NCI-H146 treated with DMSO at 0.1 percent for 48 hours (cell line): Measurements from ENCODE around the gene MCRIP2.

ENCODE experiments used
- DNase-seq: peaks from one replicate; lab custom pipeline; 2025; ENCODE audit not compliant: unreplicated experiment; lab: John Stamatoyannopoulos, UW

Gene MCRIP2

DNA sequence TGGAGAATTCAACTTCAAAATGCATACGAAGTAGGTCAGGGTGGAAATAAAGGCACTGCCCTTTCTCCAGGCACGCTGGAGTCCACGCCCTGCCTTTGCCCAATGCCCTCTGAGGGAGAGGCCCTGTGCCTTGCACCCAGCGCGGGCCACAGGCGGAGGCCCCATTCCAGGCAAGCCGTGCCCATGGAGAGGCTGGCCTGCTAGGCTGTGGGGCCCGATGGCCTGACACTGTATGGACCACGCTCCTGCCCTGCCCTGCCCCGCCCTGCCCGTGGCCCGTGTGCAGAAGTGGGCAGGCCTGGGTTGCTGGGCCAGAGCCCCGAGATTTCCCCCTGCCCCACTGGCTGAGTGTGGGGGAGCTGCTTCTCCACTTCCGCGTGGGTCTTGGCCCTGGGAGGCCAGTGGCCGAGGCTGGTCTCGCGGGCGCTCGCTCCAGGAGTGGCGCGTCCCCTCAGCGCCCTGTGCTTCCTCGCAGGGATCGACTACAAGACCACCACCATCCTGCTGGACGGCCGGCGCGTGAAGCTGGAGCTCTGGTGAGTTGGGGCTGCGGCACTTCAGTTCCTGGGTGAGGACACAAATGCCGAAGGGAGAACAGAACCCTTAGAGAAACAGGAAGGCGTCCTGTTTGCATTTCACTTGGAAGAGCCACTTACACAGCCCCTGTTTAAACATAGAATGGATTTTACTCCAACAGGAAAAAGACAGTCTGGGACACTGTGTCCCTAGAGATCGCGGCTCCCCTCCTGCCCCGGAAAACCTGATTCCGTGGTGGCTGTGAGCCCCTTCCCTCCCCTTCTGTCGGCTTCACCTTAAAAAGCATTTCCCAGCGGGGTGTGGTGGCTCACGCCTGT is 24.7 kb upstream of the MCRIP2 start:
- DNase-seq, result no peak

DNA sequence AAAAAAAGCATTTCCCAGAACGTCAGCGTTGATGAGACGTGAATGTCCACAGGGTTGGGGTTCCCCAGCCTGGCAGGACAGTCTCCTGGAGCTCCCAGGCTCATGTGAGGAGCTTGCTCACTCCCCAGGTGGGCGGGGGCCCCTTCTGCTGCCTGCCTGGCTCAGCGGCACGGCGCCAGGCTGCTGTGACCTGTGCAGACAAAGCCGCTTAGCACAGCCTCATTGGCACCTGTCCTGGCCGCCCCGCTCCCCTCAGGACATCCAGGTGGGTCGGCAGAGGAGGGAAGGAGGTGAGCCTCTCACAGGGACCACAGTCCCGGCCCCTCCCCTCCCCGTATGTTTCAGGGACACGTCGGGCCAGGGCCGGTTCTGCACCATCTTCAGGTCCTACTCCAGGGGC is 23.8 kb upstream of the MCRIP2 start:
- DNase-seq, result no peak

DNA sequence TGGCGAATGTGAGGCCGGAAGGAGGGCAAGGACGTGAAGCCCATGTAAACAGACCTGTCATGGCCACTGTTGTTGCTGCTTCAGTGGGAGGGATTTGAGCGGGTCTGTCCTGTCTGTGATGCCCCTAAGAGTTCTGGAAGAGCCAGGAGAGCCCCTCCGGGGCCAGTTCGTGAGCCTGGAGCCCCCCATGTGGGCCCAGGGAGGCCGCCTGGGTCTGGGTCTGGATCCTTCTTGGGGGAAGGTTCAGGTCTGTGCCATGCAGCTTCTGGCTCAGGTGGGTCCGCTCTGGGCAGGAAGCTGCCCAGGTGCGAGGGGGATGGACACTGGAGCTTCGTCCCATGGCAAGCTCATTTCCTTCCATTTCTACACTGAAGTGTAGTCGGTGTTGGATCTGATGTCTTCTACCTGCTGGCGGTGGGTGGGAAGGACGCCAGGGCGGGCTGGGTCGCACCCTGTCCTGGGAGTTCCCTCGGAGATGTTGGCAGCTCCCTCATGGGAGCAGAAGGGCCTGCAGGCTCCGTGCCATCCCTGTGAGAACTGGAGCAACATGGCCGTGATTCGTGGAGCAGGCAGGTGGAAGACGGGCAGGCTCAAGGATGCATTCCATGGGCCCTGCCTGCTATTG is 22.0 kb upstream of the MCRIP2 start:
- DNase-seq, result no peak

DNA sequence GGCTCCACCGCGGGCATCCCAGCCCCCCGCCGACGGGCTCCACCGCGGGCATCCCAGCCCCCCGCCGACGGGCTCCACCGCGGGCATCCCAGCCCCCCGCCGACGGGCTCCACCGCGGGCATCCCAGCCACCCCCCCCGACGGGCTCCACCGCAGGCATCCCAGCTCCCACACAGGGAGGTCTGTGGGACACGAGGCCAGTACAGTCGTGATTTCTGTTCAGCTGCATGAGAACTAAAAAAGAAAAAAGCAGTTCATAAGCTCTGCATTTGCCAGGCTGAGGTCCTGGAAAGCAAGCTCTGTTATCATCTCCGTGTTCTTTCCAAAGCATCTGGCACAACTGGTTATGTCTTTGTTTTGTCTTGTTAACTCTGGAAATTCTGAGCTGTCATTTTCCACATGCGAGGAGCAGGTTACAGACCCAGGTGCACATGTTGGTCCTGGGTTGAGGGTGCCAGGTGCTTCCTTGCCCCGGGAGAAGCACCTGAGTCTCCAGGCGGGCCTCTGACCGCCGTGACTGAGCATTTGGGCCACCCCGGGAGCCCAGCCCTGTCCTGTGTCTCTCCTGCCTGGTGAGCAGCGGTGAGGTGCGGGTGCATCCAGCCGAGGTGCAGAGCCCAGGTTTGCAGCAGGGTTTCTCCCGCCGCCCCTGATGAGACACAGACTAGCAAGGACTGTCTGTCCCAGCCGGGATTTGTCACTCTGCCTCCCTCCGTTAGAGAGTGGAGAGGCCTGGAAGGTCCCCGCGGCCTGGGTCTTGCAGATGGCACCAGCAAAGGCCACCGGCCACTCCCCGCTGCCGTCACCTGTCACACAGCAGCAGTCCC is 20.7 kb upstream of the MCRIP2 start:
- no peak for DNase-seq

DNA sequence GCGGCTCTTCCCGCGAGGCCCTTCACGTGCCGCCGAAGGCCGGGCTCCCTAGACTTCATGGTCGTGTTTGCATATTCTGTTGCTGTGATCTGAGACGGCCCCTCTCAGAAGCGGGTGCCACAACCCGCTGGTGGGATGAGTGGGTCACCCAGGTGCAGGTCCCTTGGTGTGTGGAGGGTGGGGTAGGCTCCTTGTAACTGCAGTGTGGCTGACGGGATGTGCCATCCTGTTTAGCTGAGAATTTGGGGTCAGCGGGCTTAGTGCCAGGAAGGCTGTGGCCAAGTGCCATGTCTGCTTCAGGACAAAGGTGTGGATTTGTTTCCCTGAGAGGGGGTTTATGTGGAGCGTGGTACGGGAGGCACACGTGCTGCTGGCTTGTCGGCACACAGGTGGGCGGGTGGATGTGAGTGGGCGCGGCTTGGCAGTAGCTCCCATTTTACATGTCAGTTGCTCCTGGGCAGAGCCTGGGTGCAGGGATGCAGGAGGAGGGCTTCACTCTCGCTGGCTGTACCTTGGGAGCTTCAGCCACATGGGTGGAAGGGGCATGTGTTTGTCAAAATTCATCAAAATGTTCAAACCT is 20.0 kb upstream of the MCRIP2 start:
- DNase-seq, result no peak

DNA sequence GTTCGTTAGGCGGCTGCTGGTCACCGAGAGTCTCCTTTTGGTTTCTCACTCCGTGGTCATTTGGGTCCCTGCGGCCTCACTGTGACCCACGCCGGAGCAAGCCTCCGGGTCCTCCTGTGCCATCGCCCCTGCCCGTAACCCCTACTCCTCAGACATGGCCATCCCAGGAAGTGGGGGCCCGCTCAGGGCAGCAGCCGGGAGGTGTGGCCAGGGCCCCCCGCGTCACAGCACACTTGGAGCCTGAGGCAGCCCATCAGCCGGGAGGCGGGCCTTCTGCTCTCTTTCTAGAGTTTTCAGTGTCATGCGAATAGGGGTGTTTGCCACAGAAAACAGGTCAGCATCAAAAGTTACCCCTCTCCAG is 18.7 kb upstream of the MCRIP2 start:
- no peak for DNase-seq

DNA sequence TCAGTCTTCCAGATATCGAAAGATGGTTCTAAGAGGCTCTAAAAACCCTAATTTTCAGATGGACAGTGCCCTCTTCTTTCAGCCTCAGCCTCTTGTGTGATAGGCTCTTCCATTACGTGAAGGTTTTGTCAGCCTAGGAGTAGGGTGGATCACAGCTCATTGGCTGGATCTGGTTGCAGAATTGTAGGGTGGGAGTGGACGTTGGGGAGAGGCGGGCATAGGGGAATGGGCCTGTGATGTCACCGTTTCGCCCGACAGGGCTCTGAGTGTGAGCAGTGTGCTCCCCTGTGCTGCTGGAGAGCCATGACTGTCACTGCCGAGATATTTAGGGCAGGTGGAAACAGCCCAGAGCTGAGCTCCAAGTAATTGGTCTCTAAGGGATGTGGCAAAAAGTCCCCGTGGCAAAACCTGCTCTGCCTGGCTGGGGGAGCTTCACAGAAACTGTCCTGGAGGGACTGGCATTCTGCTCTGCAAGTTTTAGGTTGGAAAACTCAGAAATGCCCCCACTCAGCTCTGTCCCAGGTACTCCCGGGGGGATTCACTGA is 17.0 kb upstream of the MCRIP2 start:
- DNase-seq, result no peak

DNA sequence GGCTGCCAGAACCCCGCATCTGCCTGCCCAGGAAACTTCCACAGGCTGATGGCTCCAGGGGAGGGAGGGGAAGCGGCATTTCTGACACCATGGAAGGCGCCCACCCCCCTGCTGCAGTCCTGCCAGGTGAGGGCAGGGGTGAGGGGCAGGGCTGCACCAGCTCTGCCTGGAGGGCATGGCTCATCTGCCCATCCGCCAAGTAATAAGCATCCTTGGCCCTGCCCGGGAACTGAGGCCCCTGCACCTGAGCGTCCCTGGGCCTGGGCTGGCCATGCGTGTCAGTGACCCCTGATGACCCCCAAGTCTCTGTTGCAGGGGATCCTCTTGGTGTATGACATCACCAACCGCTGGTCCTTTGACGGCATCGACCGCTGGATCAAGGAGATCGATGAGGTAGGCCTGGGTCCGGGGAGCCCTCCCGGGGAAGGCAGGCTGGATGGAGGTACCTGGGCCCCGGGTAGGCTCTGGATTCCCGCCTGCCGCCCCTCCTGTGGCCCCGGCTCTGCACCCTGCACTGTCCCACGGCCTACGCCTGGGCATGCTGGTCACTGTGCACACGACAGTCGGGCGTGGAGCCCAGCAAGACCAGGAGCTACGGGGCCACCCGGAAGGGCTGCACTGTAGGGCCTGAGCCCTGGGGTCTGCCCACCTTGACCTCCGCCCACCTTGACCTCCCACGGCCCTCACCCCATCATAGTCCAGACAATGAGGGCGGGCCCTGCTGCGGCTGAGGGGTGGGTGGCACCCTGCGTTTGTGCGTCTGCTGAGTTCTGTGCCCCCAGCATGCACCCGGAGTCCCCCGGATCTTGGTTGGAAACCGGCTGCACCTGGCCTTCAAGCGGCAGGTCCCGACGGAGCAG is 16.3 kb upstream of the MCRIP2 start:
- DNase-seq, result no peak

DNA sequence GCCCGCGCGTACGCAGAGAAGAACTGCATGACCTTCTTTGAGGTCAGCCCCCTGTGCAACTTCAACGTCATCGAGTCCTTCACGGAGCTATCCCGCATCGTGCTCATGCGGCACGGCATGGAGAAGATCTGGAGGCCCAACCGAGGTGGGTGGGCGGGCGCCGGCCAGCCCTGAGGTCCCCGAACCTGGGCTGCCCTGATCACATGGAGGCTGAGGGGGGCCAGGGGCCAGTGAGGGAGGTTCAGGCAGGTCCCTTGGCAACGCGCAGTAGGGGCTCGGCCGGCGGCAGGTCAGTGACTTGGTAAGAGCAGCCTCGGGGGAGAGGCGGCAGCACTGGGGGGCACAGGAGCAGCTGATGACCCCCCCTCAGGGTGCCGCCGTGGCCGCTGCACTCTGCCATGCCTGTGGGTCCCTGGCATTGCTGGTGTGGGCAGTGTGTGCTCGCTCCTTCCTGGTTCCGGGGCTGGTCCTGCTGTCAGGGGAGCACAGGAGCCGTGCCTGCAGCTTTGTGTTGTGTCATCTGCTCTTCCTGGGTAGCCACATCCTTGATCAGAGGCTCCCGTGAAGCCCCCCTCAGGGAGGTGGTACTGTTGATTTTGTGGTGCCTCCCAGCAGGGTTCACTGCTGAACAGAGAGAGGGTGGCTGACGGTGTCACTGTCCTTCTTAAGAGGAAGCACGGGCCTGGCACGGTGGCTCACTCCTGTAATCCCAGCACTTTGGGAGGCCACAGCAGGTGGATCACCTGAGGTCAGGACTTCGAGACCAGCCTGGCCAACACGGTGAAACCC is 15.5 kb upstream of the MCRIP2 start:
- no peak for DNase-seq

DNA sequence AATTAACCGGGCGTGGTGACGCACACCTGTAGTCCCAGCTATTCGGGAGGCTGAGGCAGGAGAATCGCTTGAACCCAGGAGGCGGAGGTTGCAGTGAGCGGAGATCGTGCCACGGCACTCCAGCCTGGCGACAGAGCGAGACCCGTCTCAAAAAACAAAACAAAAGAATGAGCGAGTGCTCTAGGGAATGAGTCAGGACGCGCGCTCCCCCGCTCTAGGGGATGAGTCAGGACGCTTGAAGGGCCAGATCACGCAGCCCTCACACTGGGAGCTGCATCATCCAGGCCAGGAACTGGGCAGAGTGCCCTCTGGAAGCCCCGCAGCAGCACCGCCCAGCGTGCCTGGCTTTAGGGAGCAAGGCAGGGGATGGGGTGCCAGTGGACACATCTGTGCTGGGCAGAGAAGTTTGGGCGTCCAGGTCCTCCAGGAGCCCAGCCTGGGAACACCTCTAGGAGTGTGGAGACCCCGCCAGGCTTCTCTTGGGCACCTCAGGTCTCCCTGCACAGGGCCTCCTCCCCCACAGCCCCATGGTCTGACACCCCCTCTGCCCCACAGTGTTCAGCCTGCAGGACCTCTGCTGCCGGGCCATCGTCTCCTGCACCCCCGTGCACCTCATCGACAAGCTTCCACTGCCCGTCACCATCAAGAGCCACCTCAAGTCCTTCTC is 14.7 kb upstream of the MCRIP2 start:
- DNase-seq, result no peak

DNA sequence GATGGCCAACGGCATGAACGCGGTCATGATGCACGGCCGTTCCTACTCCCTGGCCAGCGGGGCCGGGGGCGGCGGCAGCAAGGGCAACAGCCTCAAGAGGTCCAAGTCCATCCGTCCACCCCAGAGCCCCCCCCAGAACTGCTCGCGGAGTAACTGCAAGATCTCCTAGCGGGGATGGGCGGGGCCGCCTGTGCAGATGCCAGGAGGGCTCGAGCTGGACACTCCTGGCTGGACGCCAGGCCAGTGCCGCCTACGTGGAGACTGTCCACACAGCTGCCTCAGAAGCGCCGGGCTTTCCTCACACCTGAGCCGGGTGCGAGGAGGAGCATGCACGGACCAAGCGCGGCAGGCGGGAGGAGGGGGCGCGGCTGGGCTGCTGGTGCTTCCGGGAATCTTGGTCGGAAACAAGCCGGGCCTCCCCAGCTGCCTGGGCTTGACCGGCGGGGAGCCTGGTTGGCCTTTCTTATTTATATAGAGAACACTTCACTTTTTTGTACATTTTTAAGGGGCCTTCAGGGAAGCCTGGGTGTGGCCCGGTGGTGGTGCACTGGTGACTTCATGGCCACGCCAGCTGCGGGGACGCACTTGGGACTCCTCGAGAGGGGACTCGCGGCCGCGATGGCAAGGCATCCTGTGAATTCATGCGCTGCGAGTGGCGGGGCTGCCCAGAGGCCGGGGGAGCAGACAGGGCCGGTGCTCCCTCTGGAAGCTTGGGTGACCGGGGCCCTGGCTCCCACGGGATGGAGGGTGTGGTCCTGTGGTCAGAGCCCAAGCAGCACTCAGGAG is 14.0 kb upstream of the MCRIP2 start:
- DNase-seq, result no peak

DNA sequence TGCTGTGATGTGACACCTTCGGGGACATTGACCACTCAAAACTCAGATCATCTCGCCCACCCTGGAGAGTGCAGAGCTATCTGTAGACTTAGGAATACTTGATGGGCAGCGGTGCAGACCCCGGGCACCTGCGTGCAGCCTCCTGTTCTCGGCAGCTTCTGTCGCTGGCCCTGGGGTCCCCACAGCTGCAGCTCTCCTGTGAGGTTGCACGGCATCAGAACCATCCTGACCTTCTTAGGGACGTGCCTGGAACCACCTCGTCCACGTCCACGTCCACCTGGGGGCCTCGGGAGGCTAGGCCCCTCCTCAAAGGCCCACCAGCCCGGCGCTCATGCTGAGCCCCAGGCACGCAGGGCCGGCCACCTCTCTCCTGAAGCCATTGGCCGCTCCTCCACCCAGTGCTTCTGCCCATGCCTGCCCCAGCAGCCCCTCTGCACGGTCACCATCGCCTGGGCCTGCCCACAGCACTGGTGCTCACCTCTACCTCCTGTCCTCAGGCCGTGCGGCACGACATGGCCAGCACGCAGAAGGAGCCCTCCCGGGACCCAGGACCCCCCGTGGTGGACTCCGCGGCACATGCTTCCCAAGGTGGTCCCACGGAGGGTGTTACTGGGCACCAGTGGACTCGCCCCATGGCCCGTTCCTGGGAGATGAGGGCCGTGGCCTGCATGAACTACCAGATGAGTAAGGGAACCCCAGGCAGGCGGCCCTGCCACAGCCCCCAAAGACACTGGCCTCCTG is 13.1 kb upstream of the MCRIP2 start:
- no peak for DNase-seq

DNA sequence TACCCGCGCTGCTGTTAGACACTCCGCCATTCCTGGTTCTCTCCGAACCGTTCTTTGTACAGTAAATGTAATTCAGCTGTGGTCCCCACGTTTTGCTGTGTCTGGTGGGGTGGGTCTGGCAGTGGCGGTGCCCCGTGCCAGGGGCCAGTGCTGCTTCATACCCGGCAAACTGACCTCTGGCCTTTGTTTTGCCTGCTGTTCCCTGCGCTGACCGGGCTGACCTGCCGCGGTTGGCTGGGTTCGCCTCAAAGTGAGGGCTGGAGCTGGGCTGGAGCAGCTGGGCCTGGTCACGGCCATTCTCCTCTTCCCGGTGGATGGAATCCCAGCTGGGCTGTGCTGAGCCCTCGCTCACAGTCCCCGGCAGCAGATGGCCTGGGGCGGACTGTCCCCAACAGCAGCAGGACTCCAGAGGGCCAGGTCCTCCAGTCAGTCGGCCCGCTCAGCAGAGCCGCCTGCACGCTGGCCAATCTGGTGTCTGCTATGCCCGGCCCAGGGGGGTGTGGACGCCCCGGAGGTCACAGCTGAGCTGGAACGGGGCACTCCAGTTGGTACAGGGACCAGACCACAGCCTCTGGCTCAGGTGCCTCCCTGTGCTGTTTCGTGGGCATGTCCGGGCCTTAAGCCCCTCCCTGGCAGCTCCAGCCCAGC is 12.3 kb upstream of the MCRIP2 start:
- no peak for DNase-seq

DNA sequence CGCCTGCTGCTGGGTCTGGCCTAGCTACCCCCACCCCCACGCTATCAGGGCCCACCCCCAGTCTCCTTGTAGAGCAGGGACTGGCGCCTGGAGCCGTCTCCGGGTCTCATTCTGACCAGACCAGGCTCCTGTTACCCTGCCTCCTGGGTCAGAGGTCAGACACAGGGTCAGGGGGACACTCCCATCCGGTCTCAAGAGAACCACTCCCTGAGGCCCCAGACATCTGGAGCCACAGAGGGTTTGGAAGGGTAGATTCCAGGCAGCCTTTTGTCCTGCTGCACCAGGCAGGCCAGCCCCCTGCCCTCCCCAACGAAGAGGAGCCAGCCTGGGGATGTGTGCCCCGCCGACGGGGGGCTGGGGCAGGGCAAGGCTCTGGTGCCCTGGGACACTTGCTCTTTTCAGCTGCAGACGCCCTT is 11.8 kb upstream of the MCRIP2 start:
- DNase-seq, result no peak

DNA sequence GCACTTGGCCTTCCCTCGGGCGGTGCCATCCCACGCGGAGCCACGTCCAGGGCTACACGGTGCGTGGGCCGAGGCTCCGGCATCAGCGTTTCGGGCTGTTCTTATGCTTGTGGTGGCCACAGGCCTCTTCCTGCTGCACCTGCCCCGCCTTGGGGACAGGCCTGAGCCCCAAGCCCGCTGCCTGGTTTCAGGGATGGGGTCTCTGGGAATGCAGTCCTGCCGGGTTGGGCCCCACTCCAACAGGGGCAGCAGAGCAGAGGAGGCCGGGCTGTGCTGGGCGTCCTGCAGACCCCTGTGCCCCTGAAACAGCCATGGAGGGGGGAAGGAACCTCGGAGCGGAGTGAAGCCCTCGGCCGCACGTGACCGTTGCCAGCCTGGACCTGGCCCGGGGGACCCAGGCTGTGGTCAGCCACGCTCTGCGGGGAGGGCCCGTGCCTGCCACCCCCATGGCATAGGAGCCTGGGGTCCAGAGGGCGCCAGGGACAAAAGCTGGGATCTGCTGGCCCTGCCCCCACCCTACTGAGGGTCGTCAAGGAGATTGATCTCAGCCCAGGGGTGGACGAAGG is 11.3 kb upstream of the MCRIP2 start:
- no peak for DNase-seq

DNA sequence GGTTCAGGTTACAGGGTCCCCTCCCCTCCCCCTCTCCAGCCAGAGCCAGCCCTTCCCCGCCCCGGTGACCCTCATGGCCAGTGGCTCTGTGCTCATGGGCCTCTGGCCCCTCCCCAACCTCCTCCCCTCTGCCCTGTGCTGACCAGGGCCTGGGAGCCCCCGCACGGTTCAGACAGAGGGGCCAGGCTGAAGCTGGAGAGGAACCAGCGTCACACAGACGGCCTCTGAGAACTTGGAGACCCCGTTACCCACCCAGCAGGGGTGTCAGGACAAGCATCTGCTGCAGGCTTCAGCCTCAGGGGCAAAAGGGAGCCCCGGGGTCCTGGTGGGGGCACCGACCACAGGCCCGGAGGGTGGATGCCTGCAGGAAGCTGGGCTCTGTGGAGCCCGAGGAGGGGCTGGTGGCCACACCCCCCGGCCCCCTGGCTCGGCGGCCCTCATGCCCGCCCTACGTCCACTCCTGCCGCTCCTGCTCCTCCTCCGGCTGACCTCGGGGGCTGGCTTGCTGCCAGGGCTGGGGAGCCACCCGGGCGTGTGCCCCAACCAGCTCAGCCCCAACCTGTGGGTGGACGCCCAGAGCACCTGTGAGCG is 10.7 kb upstream of the MCRIP2 start, which contains the start of gene WFIKKN1:
Gene WFIKKN1, plus strand, starts transcription at position 171 of the 591 bp plus-strand sequence. Its CDS starts 269 bp downstream, at position 440.
- DNase-seq, result peak; percentile 8
